Panc1 (cell line): Measurements from ENCODE around the gene SHISA4. TPM values are rescaled to one million over a fixed set of nuclear protein-coding genes. Genes with fewer than 3 reads are reported as not detected.

ENCODE experiments used
- ATAC-seq: fragments of 200-7000 bp; cut with Tn5 transposase; 2 replicates; pipeline ENCODE4 v1.9.1; 2020; ENCODE audit warnings: mild to moderate bottlenecking, moderate library complexity
- BruUV-seq: library from RNA; stranded (reverse); fragments of 400-500 nt; replicated peaks from 2 replicates; lab custom pipeline; 2021; lab: Mats Ljungman, UMichigan
- CTCF ChIA-PET: fragments of 300-600 bp; sonication (Branson Sonifier 250); formaldehyde crosslinking; loops from one replicate; lab custom pipeline; 2022; ENCODE audit warnings: antibody characterized with exemption; lab: Charles Lee
- POLR2A ChIA-PET: fragments of 300-600 bp; sonication (Branson Sonifier 250); formaldehyde crosslinking; loops from one replicate; lab custom pipeline; 2022; ENCODE audit warnings: antibody characterized with exemption; lab: Charles Lee
- DNase-seq: peaks from one replicate; pipeline ENCODE4 v3.0.0-alpha.2; 2010; ENCODE audit warnings: low read depth, low spot score
- H3K27ac ChIP-seq: 2 replicates; pipeline ENCODE4 v1.5.1; 2011; ENCODE audit warnings: mild to moderate bottlenecking, low read length, inconsistent platforms
- H3K27me3 ChIP-seq: fragments of 200-500 bp; sonication (Bioruptor generic); 2 replicates; pipeline ENCODE4 v1.6.0; 2014; ENCODE audit warnings: low read length, inconsistent platforms; ENCODE audit not compliant: control insufficient read depth, insufficient read depth
- H3K36me3 ChIP-seq: fragments of 200-500 bp; sonication (Bioruptor generic); 2 replicates; pipeline ENCODE4 v1.5.1; 2014; ENCODE audit warnings: inconsistent platforms, mild to moderate bottlenecking, low read length, moderate library complexity; ENCODE audit not compliant: control insufficient read depth, insufficient read depth
- H3K4me1 ChIP-seq: 2 replicates; pipeline ENCODE4 v1.5.1; 2011; ENCODE audit warnings: inconsistent platforms, mild to moderate bottlenecking, low read length, moderate library complexity; ENCODE audit not compliant: control insufficient read depth, insufficient read depth
- H3K4me3 ChIP-seq, 2 experiments: 2 replicates each; pipeline ENCODE4 v1.5.1; 2011 to 2012; ENCODE audit warnings: low read depth in 2 of 2, low read length in 2 of 2, mild to moderate bottlenecking in 2 of 2, inconsistent platforms in 1 of 2, moderate library complexity in 1 of 2
- H3K9me3 ChIP-seq: fragments of 200-500 bp; sonication (Bioruptor generic); 2 replicates; pipeline ENCODE4 v1.5.1; 2014; ENCODE audit warnings: low read depth, mild to moderate bottlenecking, inconsistent platforms, low read length, moderate library complexity; ENCODE audit not compliant: control insufficient read depth, insufficient read depth
- CTCF ChIP-seq: fragments of 450-650 bp; IDR thresholded peaks from 2 replicates; pipeline ENCODE4 v1.5.1; 2017; ENCODE audit warnings: mild to moderate bottlenecking
- POLR2AphosphoS5 ChIP-seq: IDR thresholded peaks from 2 replicates; pipeline ENCODE4 v1.6.1; 2012; ENCODE audit warnings: mild to moderate bottlenecking, low read depth, low read length, moderate library complexity
- REST ChIP-seq, 2 experiments: IDR thresholded peaks; 2 replicates each; pipeline ENCODE4 v1.6.1; 2011 to 2012; ENCODE audit warnings: low read depth in 2 of 2, control low read depth in 1 of 2, low read length in 1 of 2, mild to moderate bottlenecking in 1 of 2, moderate library complexity in 1 of 2; ENCODE audit not compliant: insufficient read depth in 1 of 2
- SIN3A ChIP-seq: IDR thresholded peaks from 2 replicates; pipeline ENCODE4 v1.6.1; 2012; ENCODE audit warnings: low read depth, mild to moderate bottlenecking, low read length, moderate library complexity, borderline replicate concordance; ENCODE audit not compliant: insufficient read depth
- TCF7L2 ChIP-seq: IDR thresholded peaks from 2 replicates; pipeline ENCODE4 v1.6.1; 2011; ENCODE audit warnings: mild to moderate bottlenecking, low read depth, low read length, inconsistent platforms
- in situ Hi-C: cut with HindIII; loops from 2 replicates; pipeline ENCODE4 v1.10.0; 2016; ENCODE audit warnings: low sequenced_read_pairs, low pct_unique_long_range_greater_than_20kb
- intact Hi-C: fragments of 100-400 bp; cut with micrococcal nuclease; formaldehyde crosslinking; loops from one replicate; pipeline ENCODE4 v1.10.0; 2022; ENCODE audit not compliant: unreplicated experiment
- total RNA-seq: library from RNA; stranded (reverse); gene quantifications from one replicate; pipeline ENCODE4 v1.2.1, GENCODE V29; 2021; ENCODE audit not compliant: unreplicated experiment

The SHISA4 gene
- total RNA-seq, 1 experiment from 2014 or later: 38.2 TPM

GRCh38 chr1:201848230-201848629 lies 40.5 kb upstream of the SHISA4 start:
- Histone ChIP-seq H3K27ac (no peak overlapping the region), H3K4me3 (no peak overlapping the region), H3K36me3 (peaks cover 36% of the 10 kb centered on the region), H3K9me3 (no peaks in the 10 kb centered on the region), H3K27me3 (no peaks in the 10 kb centered on the region), H3K4me1 (no peaks in the 10 kb centered on the region)
- ATAC-seq: no peak
- in situ Hi-C loops: no loop called here
- ChIA-PET CTCF (no interaction called here), POLR2A (interaction anchor here (0.5 kb wide), 1 partner anchor 19 kb away, joined by 8 read pairs; the partner anchor contains the start of gene IPO9)
- no TSS peak for BruUV-seq
- intact Hi-C loops: no loop called here
- TF ChIP-seq REST (IDR thresholded peaks at IDR 0.05; ENCODE audit: insufficient read depth in 1 of 2, low read depth in 2 of 2, low read length in 1 of 2): no peak
- TF ChIP-seq TCF7L2: no peak
- no peak for TF ChIP-seq SIN3A
- TF ChIP-seq POLR2AphosphoS5: no peak
- no peak for TF ChIP-seq CTCF
- no peak for DNase-seq

- CTCF ChIA-PET: no interaction called here
- ATAC-seq: 0 out of 2 replicates have a peak, but pooled peaks have one; percentile 13
- intact Hi-C loops: no loop called here
These were observed 39.2 kb upstream of the SHISA4 start for GRCh38 chr1:201849372-201850052.

More at GRCh38 chr1:201849372-201850052, 39.2 kb upstream of the SHISA4 start:
- TF ChIP-seq POLR2AphosphoS5 (no peak), REST (IDR thresholded peaks at IDR 0.05; ENCODE audit: insufficient read depth in 1 of 2, low read depth in 2 of 2, low read length in 1 of 2) (no peak), TCF7L2 (no peak), CTCF (no peak), SIN3A (no peak)
- H3K27ac ChIP-seq: no peak overlapping the region
- BruUV-seq: no TSS peak
- H3K4me1 ChIP-seq: no peaks in the 10 kb centered on the region
- no peaks in the 10 kb centered on the region for H3K9me3 ChIP-seq
- no peaks in the 10 kb centered on the region for H3K27me3 ChIP-seq
- peak; percentile 53 for DNase-seq
- POLR2A ChIA-PET: no interaction called here
- no peak overlapping the region for H3K4me3 ChIP-seq
- peaks cover 43% of the 10 kb centered on the region for H3K36me3 ChIP-seq
- in situ Hi-C loops: no loop called here
